GM19372 (cell line): ENCODE measurements around the gene ZFHX3.

Experiments
- ATAC-seq: cut with Tn5 transposase; IDR thresholded peaks from one replicate; pipeline ENCODE4 v1.9.1; 2021; ENCODE audit warnings: mild to moderate bottlenecking, low read depth, moderate library complexity; ENCODE audit not compliant: unreplicated experiment

The ZFHX3 gene

DNA sequence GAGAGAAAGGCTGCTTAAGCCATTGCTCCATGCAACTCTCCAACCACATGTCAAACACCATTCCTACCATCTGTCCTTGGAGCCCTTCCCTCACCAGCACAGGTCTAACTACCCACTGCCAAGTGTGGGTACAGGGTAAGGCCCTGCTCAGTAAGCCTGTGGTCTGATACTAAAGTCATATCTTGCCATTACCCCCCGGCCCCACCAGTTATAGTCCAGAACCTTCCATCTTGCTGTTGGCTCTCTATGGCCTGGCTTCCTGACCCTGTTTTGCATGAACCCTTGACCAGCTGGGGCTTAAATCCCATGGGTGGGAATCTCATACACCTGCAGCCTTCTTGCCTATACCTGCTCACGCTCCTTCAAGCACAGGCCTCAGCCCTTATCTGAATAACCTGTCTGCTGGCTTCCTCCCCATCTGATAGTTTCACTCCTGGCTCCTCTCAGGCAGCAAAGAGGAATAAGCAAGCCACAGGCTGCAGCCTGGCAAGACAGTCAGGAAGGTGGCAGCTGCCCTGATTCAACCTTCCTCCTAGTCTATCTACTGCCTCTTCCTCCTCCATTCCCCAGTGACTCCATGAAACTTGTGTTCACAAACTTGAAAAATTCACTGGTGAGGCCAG lies 64.1 kb downstream of the ZFHX3 start:
- ATAC-seq: no peak

DNA sequence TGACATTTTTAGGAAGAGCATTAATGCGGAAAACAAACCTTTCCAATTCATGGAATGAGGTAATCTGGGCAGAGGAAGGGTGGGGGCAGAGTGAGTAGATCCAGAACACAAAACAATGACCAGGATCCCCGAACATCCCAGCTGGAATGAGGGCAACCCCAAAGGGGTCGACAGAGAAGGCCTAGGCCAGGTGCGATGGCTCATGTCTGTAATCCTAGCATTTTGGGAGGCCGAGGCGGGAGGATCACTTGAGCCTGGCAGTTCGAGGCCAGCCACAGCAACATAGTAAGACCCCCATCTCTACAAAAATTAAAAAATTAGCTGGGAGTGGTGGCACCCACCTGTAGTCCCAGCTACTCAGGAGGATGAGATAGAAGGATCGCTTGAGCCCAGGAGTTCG lies 64.7 kb downstream of the ZFHX3 start:
- ATAC-seq: no peak

DNA sequence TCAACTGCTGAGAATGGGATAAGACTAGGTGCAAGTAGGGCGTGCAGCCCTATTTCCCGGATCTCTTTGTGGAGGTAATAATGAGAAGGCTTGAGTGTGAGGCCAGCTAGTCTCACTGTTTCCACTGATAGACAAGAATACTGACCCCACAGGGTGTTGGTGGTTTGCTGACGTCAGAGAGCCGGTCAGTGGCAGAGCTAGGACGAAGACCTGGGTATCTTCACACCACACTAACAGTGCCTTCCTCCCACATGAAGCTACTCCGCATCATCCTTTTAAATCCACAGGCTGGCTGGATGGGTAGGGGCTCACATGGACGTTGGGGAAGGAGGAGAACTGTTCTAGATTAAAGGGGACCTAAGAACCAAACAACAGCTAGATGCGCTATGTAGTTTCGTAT lies 68.0 kb downstream of the ZFHX3 start:
- no peak for ATAC-seq

- no peak for ATAC-seq
These were observed 69.7 kb downstream of the ZFHX3 start for GRCh38 chr16:72978212-72978611.

DNA sequence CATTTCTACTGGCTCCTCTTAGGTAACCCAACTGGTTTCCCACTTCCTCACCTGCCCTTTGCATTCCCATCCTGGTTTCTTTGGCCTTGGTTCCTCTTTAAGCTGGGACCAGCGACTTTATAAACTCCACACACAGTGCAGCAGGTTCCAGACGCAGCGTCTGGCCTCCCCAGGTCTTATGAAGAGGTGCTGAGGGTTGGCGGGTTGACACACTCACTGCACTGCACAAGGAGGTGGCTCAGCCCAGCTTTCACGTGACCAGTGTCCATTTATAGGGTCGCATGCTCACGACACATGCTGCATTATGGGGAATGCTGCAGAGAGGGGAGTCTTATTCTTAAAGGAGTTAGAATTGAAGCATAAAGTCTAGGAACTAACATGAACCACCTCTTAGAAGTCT lies 70.8 kb downstream of the ZFHX3 start:
- no peak for ATAC-seq

GRCh38 chr16:72976438-72977064 lies 71.4 kb downstream of the ZFHX3 start:
- ATAC-seq: no peak

GRCh38 chr16:72975809-72976437 lies 72.0 kb downstream of the ZFHX3 start:
- ATAC-seq: no peak

GRCh38 chr16:72974142-72974769 lies 73.7 kb downstream of the ZFHX3 start:
- no peak for ATAC-seq

GRCh38 chr16:72972878-72973571 lies 74.9 kb downstream of the ZFHX3 start:
- no peak for ATAC-seq

DNA sequence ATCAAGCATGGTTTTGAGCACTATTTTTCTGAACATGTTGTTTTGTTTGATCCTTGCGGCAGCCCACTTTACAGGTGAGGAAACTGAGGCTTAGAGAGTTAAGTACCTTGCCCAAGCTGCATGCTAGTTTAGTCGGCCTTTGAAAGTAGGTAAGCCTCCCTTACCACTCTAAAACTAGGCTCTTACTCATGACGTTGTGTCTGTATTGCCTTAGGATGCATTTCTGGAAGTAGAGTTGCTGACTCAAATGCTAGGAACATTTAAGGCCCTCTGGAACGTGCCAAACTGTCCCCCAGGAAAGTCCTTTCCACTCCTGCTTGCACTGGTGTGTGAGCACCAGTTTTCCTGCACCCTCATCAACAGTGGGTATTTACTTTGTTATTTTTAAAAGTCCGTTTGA lies 76.6 kb downstream of the ZFHX3 start:
- ATAC-seq: no peak

DNA sequence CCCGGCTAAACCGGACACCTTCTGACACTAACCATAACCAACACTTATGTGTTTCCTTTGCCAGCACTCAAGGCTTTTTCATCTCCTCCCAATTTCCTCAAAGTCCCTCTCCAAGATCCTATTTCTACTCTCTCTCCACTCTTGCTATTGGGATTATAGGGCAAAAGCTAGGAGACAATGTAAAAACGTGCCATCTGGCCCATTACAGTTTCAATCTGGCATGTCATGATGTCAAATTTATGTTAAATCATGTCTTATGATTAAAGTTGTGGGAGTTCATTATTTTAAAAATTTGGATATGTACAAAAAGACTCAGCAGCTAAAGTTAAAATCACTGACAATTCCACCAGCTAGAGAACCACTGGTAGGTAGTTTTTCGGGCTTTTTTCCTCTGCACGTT lies 77.3 kb downstream of the ZFHX3 start:
- ATAC-seq: no peak

DNA sequence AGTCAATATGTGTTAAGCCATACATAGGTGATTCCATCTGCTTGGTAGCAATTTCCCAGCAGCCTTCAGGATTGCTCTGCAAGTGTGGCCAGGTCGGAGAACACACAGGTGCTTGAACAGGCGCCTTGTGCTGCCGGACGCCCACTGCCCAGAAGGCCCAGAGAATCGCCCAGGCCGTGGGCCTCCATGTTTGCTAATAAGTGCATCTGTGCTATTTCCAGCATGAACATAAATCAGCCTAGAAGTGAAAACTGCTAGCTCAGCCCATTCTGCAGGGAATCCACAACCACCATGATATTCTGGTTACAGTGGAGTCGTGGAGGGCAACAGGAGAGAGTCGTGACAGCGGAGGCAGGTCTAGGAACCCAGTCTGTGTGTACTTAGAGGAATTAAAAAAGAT lies 78.1 kb downstream of the ZFHX3 start:
- no peak for ATAC-seq

GRCh38 chr16:72969146-72969545 lies 78.8 kb downstream of the ZFHX3 start:
- ATAC-seq: no peak

- no peak for ATAC-seq
These were observed 80.0 kb downstream of the ZFHX3 start for GRCh38 chr16:72967941-72968340.

- ATAC-seq: no peak
These were observed 84.2 kb downstream of the ZFHX3 start for GRCh38 chr16:72963533-72964315.

- no peak for ATAC-seq
These were observed 85.6 kb downstream of the ZFHX3 start for GRCh38 chr16:72962347-72962746.

DNA sequence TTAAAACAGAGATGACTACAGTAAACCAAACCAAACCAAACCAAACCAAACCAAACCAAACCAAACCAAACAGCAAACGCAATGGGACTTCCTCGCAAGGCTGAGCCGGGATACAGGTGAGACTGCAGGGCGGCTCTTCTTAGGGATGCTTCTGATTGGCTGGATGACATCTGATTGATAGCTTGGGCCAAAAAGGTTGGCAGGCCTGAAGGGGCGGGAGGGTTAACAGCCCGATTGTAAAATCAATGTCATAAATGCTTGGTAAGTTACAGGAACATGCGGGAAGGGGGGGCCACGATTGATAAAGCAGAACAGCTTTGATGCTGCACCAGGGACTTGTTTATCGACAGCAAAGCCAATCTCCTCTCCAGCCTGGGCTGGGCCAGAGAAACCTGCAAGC lies 86.1 kb downstream of the ZFHX3 start:
- no peak for ATAC-seq

- no peak for ATAC-seq
These were observed 86.7 kb downstream of the ZFHX3 start for GRCh38 chr16:72961115-72961832.

DNA sequence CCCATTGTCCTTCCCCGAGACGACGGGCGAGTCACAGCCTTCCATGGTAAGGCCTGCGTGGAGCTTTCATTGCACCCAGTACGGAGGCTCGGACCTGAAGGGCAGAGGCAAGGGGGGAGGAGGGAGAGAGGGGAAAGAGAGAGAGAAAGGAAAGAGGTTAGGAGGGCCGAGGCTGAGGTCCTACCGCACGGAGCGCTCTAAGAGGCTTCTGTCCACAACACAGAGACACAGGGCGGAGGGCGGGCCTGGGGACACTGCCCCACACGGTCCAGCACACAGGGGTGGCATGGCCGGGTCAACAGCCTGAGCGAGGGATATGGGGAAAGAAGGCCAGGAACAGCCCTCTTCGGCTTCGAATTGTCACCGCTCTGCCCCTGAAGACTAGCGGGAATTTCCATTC lies 87.8 kb downstream of the ZFHX3 start:
- ATAC-seq: no peak
